Middle frontal gyrus (tissue), 1 donor: ENCODE measurements around the gene FBXO3.
"Not testable (repeated sequence)": the region's sequence is repeated elsewhere in the genome, so short reads cannot be mapped to it uniquely, and the experiment has no call there.

Source experiments
- DNase-seq: peaks from one replicate; pipeline ENCODE4 v3.0.0-alpha.2; 2015; ENCODE audit warnings: low spot score; ENCODE audit errors: extremely low spot score

FBXO3 gene

DNA sequence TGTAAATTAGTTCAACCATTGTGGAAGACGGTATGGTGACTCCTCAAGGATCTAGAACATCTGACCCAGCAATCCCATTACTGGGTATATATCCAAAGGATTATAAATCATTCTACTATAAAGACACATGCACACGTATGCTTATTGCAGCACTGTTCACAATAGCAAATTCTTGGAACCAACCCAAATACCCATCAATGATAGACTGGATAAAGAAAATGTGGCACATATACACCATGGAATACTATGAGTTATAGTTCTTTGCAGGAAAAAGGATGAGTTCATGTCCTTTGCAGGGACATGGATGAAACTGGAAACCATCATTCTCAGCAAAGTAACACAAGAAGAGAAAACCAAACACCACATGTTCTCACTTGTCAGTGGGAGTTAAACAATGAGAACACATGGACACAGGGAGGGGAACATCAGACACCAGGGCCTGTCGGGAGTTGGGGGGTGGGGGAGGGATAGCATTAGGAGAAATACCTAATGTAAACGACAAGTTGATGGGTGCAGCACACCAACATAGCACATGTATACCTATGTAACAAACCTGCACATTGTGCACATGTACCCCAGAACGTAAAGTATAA lies 45.2 kb downstream of the FBXO3 start:
- not testable (repeated sequence) for DNase-seq

DNA sequence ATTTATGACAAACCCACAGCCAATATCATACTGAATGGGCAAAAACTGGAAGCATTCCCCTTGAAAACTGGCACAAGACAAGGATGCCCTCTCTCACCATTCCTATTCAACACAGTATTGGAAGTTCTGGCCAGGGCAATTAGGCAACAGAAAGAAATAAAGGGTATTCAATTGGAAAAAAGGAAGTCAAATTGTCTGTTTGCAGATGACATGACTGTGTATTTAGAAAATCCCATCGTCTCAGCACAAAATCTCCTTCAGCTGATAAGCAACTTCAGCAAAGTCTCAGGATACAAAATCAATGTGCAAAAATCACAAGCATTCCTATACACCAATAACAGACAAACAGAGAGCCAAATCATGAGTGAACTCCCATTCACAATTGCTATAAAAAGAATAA lies 46.8 kb downstream of the FBXO3 start:
- DNase-seq, result not testable (repeated sequence)

DNA sequence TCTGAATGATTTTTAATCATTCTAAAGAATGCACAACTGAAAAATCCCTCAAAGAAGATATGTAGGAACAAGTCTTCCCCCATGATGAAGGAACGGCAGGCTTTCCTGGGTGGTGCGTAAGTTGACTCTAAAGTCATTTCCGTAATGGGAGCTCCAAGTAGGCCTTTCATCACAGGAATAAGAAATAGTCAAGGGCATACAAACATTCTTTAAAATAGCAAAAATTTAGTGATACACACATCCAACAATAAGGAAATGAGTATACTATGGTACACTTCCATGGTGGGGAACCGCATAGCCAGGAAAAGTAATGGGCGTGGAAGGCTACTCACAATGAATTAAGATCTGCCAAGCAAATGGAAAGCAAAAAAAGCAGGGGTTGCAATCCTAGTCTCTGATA lies 48.8 kb downstream of the FBXO3 start:
- no peak for DNase-seq

GRCh38 chr11:33724644-33725035 lies 49.7 kb downstream of the FBXO3 start:
- no peak for DNase-seq

DNA sequence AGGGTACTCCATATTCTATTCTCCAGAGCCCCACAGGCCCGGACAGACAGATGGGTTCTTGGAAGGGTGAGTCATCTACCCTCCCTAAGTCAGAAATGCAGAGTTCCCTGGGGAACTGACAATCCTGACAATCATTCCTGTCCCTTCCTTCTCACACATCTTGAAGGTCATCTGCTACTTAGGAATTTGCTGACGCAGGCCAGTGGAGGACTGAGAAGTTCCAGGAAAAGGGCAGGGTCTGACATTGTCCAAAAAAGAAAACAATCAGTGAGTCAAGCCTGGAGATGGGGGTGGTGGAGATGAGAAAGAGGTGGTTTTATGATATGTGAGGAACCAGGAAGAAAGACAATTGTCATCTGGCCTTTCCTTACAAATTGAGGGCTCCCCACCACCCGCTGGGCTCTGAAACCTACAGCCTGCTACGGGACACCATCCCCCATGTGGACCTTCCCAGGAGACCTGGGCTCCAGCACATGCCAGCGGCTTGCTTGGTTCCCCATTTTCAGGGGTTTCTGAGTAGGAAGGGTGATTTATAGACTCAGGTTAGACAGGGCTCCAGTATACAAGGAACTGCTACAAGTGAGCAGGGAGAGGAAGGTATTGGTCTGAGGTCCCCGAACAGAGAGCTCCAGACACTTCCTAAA lies 51.0 kb downstream of the FBXO3 start:
- no peak for DNase-seq

GRCh38 chr11:33722590-33723234 lies 51.6 kb downstream of the FBXO3 start:
- no peak for DNase-seq

DNA sequence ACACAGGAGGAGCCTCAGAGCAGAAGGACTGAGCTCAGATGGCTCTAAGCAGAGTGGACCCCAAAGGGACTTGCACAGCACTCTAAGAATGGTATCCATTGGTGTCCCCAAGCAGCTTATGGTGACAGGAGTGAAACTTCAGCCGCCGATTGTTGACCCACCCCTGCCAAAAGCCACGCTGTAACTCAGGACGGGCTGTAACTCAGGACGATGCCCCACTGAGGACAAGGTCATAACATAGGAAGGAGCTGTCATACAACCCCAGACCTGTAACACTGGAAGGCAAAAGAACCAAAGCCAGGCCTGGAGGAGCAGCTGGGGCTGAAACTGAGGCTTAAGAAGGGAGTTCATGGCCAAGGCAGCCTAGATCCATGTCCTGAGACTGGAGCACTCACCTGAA lies 52.3 kb downstream of the FBXO3 start:
- no peak for DNase-seq

- DNase-seq, result no peak
Observed at GRCh38 chr11:33721426-33721825, 52.9 kb downstream of the FBXO3 start.

DNA sequence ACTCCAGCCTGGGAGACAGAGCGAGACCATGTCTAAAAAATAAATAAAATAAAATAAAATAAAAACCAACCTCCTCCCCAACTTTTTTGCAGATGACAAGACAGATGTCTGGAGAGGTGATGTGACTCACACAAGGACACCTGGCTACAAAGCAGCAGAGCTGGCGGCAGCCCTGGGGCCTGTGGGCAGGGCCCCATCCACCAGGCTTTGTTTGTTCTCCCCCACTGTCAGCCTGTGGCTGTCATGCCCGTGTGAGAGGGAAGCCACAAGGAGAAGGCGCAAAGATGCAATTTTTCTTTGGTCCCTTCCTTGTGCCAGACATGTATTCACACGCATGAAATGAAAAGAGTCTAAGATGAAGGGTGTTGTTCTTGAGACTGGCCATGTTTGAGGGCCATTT lies 54.7 kb downstream of the FBXO3 start:
- DNase-seq, result no peak

DNA sequence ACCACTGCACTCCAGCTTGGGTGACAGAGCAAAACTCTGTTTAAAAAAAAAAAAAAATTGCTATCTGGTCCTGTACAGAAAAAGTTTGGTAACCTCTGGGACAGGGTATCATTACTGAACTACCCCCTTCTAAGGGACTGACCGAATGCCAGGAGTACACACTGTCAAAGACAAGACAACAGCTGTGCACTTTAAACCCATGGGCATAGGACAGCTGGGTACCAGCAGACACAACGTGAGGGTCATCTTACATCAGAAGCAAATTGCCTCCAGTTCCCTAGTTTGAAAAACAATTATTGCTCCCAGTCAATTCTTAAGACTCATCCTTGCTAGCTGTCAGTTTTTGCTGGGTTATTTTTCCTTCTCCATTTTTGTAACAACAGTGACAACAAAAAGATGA lies 55.9 kb downstream of the FBXO3 start:
- DNase-seq, result no peak

GRCh38 chr11:33716243-33716642 lies 58.1 kb downstream of the FBXO3 start:
- DNase-seq, result no peak

DNA sequence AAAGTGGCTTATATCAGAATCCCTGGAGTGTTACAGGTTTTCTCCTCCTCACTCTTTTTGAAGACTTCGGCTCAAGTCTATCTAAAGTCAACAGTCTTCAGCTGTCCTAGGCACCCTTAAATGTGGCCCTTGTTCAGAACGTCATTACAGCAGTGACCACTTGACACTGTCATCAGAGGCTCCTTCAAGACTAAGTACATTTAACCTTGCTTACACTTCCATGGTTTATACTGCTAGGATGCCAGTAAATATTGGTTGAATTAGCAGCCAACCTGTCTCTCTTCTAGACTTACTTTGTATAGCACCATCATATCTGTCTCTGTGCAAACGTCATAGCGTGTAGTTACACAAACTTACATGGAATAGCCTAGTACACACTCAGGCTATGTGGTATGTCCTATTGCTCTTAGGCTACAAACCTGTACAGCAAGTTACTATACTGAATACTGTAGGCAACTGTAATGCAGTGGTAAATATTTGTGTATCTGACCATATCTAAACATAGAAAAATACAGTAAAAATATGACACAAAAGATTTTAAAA lies 60.4 kb downstream of the FBXO3 start:
- no peak for DNase-seq

DNA sequence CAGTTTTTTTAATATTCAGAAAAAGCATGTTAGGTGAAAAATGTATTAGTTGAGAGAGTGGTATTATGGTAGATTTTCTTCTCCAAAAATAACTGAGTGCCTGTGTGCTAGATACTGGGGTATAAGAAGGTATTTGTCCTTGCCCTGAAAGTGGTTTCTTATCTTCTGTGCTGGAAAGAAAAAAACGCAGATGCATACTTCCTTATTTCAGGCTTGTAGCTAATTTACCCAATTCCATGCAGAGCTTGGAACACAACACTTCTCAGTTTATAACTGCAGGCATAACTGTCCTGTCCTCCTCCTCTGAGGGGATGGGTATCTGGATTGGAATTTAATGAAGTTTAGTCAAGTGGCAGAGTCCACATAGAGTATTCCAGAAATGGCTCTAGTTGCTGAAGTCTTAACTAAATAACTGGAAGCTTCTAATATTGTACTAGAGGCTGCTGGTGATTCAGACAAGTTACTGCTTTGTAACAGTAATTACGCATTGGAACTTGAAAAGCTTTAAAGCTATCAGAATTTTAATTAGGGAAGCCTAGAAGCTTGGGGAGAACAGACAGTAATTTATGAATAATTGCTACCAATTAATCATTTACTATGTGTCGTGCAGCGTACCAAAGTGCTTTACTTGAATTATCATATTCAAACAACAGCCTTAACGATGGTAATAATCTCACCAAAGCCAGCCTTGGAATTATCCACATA lies 61.0 kb downstream of the FBXO3 start:
- no peak for DNase-seq

DNA sequence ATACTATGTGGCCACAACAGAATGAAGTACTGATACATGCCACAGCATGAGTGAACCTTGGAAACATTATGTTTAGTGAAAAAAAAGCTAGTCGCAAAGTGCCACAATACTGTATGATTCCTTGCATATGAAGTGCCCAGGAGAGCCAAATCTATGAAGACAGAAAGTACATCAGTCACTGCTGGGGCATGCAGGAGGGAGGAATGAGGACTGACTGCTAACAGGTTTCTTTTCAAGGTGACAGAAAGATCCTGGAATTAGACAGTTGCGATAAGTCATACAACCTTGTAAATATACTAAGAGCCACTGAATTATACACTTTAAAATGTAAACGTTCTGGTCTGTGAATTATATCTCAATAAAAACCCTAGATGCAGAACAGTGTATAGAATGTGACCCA lies 61.9 kb downstream of the FBXO3 start:
- DNase-seq, result no peak

DNA sequence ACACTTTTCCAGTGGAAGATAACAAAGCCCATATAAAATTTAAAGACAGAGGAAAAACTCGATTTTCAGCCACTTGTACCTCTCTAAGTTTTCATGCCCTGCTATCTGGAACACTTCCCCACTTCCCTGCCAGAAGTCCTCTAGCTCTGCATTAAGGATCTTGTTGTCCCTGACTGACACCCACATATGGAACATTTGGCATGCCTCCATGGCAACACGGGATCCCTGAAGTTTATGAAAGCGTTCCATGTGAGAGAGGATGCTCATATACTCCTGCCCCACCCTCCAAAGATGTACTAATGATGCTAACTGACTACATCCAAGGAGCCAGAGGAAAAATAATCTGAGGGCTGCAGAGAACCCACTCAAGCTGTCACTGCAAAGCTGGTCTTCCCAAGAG lies 64.9 kb downstream of the FBXO3 start:
- no peak for DNase-seq

DNA sequence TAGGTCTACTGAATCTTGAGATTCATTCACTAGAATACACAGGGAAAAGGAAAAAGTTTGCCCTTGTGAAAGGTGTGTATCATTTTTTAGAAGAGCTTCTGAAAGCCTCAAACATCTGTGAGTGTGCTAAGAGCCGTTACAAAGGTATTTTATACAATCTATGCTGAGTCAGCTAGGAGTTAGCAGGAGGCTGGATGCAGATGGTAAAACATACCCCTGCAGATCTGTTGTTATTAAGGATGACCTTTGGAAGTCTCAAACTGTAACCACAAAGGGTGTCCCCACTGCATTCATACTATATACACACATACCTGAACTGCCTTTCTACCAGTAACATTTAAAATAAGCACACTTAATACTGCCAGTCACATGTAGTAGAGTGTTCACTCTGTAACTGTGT lies 65.3 kb downstream of the FBXO3 start:
- no peak for DNase-seq

- DNase-seq, result not testable (repeated sequence)
Observed at GRCh38 chr11:33707831-33708230, 66.5 kb downstream of the FBXO3 start.

DNA sequence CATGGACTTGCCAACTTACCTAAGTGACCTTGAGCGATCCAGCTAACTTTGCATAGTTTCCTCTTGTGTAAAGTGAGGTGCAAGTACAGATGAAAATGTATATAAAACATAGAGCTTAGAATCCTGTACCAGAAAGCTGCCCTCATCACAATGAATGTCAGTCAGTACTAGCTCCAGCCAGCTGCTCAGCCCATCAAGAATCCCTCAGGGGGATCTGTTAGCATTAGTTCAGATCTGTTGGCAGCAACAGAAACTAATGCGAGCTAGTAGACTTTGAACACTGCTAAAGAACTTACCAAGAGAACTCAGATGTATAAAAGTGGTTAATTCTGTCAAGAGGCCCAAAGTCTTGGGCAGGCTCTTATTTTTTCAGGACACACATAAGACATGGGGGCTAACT lies 67.4 kb downstream of the FBXO3 start:
- DNase-seq, result no peak

- DNase-seq, result no peak
Observed at GRCh38 chr11:33706546-33706945, 67.8 kb downstream of the FBXO3 start.

DNA sequence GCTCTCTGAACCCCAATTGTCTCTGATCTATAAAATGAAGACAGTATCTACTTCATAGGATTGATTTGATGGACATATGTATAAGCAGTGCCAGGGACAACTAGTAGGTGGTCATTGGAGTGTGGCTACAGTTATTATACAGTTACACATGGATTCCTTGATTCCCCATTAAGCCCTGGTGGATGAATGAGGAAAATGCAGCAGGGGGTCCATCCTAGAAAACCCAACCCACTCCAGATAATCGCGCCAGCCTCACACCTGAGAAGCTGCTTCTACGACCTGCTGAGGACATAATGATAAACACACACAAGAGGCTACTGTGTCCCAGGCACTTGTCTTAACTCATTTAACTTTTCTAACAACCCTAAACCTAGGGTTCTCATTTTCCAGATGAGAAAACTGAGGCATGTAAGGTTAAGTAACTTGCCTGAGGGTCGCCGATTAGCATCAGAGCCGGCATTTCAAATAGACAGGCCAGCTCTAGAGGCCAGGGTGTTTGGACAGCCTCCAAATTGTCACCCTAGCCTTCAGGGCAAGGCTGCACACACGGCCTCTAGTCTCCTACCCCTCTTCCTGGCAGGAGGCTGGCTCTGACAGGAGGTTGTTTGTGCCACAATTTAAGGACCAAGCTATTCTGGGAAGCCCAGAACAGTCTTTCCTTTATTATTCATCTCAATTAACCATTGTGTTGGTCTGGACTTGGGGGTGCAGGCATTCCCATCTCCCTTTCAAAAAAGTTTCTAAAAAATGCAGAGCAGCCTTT lies 69.9 kb downstream of the FBXO3 start:
- no peak for DNase-seq

- no peak for DNase-seq
Observed at GRCh38 chr11:33703788-33704187, 70.5 kb downstream of the FBXO3 start.
